GM21619 (cell line): Measurements from ENCODE around the gene POU4F2.

Source experiments
- ATAC-seq: cut with Tn5 transposase; IDR thresholded peaks from one replicate; pipeline ENCODE4 v1.9.1; 2021; ENCODE audit not compliant: unreplicated experiment

The POU4F2 gene, protein sequence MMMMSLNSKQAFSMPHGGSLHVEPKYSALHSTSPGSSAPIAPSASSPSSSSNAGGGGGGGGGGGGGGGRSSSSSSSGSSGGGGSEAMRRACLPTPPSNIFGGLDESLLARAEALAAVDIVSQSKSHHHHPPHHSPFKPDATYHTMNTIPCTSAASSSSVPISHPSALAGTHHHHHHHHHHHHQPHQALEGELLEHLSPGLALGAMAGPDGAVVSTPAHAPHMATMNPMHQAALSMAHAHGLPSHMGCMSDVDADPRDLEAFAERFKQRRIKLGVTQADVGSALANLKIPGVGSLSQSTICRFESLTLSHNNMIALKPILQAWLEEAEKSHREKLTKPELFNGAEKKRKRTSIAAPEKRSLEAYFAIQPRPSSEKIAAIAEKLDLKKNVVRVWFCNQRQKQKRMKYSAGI

DNA sequence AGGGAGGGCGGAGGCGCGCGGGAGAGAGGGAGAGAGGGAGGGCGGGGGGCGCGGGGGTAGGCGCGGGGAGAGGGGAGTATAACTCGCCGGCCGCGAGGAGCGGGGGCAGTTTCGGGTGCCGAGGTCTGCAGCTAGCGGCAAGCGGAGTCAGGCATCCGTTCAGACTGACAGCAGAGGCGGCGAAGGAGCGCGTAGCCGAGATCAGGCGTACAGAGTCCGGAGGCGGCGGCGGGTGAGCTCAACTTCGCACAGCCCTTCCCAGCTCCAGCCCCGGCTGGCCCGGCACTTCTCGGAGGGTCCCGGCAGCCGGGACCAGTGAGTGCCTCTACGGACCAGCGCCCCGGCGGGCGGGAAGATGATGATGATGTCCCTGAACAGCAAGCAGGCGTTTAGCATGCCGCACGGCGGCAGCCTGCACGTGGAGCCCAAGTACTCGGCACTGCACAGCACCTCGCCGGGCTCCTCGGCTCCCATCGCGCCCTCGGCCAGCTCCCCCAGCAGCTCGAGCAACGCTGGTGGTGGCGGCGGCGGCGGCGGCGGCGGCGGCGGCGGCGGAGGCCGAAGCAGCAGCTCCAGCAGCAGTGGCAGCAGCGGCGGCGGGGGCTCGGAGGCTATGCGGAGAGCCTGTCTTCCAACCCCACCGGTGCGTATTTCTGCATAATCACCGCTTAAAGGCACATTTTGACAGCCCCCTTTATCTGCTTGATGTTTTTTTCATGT, at the start of gene POU4F2:
TSS of gene POU4F2 (plus strand) at position 108 of the 720 bp plus-strand sequence. CDS start at position 356, 248 bp downstream.
- no peak for ATAC-seq

DNA sequence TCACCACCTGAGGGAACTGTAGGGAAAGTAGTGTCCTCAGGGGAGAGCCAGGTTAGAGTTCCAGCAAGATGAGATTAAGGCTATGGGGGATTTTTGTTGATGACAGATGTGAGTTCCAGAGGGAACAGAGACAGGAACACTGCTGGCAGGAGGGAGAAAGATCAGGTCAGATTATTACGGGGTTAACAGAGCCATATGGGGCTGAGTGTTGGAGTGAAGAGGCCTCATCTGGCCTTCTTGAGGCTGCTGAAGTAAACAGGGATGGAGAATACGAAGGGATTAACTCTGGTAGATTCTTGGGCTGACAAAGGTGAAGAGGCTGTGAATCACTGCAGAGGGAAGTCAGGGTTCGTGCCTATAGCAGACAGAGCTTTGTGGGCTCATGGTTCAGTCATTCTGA, 47.9 kb upstream of the POU4F2 start:
- no peak for ATAC-seq

DNA sequence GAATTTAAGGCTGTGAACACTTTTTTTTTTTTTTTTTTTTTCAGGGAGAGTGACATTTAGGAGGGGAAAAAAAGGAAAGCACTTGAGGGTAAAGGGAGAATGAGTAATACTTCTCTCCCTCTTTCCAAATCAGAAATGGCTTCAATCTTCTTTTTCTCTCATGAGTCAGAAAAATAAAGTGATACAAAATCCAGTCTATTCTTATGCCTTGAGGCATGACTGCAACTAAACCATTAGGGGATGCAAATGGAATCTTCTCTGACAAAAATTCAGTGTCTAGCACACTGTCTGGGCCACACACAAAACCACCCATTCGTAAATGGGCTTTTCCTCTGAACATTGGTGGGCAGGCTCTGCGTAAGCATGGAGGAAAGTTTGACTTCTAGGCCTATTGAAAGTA, 46.7 kb upstream of the POU4F2 start:
- no peak for ATAC-seq

DNA sequence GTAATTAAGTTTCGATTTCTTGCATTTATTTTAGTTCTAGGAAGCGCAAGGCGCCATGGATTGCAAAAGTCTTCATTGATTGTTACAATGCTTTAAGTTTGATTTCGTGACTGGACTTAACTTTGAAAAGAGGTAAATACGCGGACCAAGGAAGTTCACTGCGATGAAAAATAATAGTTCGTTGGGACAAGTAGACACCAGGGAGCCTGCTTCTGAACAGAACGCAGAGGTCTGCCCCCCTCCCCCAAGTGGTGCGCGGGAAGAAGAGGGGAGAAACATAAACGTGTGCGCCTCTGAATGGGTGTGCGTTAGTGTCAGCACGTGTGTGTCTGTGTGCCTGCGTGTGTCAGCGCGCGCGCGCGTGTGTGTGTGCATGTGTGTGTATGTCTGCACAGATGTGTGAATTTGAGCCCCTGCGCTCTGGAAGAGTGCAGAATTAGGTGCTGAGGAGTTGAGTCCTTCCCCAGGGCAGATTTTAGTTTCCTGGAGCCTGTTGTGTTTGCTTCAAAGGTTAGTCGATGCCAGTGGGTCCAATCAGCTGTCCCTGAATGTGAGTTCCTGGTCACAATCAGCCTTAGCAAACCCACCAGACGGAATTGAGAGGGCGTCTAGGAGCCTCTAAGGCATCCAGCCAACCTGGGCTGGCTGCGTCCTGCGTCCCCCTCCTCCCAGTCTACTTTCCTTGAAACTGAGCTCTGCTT, 5.8 kb upstream of the POU4F2 start:
- ATAC-seq, result no peak

DNA sequence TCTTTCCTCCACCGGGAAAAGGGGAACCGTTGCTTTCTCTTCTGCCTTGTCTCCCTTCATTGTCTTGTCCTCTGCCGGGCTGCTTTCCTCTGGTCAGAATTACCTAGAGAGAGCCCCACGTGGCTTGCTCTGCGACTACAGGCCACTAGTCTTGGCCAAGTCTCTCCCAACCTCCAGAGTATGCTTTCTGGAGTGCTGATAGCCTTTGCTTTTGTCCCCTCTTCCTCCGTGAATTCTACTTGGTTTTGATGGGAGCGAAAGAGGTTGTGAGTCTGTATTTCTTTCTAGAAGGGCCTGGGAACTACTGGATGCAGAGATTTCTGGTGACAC, 5.3 kb upstream of the POU4F2 start:
- ATAC-seq, result no peak

DNA sequence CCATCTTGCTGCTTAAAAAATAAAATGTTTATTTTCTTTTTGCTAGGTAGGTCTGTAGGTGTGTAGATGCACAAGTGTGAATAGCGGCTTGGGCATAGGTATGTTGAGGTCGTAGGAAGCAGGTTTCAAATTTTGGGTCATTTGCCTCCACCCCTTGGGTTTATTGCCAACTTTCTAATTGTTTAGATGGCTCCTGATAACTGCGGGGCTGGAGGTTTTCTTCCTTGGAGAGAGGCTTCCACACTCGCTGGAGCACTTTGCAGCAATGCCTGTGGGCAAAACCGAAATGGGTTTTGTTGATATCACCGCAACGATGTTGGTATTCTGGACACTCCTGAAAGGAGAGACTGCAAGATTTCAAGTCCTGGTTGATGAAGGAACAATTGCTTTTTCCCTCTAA, 3.9 kb upstream of the POU4F2 start:
- no peak for ATAC-seq

DNA sequence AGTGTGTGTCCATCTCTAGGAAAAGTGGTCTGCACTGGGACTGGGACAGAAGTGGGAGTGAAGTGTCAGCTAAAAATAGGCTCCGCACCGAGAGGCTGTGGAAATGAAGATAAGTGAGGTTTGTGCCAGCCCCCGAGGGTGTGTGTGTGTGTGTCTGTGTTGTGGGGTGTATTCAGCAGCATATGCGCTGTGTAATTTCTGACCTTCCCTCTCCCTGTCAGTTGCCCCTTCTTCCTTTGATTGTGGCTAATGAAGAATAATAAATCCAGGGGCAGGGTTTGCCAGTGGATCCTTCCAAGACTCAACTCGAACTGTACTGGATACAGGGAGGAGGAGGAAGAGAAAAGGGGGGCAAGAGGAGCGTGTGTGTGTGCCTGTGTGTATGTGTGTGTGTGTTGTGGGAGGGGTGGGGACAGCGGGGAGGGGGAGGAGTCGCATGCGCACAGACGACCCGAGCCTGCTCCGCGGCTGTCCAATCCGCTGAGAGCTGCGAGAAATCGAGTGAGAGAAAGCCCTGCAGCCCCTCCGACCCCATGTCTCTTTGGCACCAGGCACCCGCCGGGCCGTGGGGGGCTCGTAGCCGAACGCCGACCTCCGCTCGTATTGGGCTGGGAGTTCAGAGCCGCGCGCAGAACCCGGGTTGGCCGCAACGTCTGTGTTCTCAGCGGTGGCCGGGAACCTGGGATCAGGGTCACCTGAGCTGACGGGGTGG, 916 bp upstream of the POU4F2 start:
- no peak for ATAC-seq

DNA sequence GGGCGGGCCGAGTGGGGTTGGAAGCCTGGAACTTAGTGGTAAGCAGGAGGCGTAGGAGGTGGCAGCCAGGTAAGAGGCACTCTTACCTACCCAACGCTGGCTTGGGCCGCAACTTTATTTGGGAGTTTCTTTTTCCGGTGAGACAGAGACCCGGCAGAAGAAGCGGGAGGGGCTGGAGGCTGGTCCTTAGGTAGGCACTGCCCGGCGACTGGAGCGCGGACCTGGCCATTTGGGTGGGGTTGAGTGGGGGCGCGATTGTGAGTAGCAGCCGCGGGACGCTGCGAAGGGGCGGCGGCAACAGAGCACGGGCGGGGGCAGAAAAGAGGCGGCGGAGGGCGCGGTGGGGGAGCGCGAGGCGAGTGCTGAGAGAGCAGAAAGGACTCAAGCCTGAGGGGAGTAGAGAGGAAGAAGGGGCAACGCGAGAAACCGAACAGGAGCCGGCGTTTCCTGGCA, 334 bp upstream of the POU4F2 start:
- no peak for ATAC-seq

DNA sequence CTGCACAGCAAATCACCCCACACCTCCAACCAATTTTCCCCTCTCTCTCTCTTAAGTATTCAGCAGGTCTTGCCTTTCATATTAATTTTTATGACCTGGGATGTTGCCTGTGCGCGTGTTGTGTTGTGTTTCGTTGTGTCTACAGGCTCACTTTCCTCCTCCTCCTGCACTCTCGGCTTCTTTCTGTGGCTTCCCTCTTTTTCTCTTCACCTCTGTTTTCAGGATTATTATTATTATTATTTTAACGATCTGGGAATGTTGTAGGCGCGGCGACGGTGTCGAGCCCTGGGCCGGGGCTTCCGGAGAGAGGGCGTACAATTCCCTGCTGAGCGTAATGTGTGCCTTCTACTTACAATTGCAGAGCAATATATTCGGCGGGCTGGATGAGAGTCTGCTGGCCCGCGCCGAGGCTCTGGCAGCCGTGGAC, 826 bp downstream of the POU4F2 start:
- no peak for ATAC-seq

DNA sequence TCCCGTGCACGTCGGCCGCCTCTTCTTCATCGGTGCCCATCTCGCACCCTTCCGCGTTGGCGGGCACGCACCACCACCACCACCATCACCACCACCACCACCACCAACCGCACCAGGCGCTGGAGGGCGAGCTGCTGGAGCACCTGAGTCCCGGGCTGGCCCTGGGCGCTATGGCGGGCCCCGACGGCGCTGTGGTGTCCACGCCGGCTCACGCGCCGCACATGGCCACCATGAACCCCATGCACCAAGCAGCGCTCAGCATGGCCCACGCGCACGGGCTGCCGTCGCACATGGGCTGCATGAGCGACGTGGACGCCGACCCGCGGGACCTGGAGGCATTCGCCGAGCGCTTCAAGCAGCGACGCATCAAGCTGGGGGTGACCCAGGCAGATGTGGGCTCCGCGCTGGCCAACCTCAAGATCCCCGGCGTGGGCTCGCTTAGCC, 1.4 kb downstream of the POU4F2 start:
- no peak for ATAC-seq

DNA sequence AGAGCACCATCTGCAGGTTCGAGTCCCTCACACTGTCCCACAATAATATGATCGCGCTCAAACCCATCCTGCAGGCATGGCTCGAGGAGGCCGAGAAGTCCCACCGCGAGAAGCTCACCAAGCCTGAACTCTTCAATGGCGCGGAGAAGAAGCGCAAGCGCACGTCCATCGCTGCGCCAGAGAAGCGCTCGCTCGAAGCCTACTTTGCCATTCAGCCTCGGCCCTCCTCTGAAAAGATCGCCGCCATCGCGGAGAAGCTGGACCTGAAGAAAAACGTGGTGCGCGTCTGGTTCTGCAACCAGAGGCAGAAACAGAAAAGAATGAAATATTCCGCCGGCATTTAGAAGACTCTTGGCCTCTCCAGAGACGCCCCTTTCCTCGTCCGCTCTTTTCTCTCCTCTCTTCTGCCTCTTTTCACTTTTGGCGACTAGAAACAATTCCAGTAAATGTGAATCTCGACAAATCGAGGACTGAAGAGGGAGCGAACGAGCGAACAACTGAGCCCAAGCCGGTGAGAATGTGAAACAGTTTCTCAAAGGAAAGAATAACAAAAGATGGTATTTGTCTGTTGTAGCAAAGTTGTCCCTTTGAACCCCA, 1.9 kb downstream of the POU4F2 start:
- no peak for ATAC-seq

DNA sequence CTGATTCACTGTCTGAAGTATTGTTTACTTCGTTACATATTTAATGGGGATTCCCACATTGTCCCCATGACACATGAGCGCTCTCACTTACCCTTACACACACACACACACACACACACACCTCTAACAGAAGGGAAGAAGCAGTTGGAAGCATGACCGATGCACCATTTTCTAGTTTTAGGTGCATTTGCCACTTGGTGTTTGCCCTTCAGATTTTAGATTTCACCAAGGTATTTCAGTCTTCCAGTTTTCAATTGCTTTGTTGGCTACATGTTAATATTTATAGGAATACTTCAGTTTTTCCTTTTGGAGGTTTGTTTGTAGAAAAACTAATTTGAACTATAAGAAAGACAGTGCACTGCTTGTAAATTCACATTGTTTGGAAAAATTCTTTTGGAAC, 3.1 kb downstream of the POU4F2 start:
- no peak for ATAC-seq

DNA sequence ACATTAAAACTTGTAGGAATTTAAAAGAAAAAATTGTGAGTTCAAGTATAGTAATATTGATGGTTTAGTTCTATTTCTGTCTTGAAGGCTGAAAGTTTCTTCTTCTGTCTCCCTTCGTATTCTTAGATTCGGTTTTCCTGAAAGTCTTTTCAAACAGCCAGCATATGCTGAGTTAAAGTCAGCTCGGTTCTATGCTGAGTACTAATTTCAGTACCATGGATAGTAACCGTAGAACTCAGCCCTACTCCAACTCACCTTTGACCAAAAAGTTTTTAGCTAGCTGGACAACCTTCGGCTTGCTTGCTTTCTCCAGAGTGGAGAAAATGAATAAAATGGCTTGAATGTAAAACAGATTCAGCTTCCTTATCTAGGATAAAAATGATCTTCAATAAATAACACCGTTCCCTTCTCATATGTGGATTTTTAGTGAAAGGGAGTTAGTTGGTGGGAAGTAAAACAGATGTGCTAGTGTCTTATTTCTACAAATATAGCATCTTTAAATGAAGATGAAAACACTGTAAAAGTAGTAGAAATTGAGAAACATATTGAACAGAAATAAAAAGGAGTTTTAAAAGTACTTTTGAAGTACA, 5.2 kb downstream of the POU4F2 start:
- ATAC-seq, result no peak

DNA sequence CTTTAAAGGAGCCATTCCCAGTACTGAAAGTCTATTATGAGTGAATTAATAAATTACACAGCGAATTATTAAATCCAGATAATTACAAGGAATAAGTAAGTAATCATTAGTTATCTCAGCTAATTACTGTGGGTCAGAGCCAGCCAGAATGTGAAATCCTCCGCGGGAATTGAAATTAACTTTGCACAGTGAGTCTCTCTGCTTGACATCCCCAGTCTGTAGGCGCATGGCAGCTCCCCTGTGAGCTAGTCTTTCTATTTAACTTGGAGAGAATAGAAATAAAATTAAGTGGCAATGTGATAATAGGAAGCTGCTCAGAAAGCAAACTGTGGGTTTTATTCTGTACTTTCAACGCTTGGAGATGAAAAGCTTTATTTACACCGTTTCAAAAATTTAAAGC, 7.2 kb downstream of the POU4F2 start:
- no peak for ATAC-seq

DNA sequence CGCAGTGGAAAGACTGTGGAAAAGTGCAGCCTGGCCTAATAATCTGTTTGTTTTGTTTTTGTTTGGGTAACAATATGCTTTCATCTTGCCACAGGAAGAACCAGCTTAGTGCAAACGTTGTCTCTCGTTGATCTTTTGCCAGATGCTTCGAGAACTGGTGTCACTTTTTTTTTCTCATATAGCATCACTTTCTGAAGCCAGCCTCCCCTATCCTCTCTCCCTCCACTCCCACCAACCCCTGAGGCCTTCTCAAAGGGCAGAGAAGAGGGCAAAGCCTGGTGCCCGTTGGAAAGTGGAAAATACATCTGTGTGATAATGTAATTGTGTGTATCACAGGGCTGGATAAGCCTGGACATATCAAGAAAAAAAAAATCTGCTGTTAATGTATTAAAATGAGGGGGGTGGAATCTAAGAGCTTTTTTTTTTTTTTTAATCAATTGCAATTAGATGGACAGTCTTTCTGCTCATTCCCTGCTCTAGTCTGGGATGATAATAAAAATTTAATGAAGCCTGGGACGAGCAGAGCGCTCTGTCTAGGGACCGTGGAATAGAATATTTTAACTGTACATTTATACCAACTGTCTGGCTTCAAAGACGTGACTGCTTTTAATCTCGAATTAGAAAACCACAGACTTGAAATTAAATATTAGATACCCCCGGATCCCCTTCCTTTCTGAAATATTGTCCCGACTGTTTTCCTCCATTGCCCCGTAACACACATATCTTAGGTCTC, 8.1 kb downstream of the POU4F2 start:
- no peak for ATAC-seq

DNA sequence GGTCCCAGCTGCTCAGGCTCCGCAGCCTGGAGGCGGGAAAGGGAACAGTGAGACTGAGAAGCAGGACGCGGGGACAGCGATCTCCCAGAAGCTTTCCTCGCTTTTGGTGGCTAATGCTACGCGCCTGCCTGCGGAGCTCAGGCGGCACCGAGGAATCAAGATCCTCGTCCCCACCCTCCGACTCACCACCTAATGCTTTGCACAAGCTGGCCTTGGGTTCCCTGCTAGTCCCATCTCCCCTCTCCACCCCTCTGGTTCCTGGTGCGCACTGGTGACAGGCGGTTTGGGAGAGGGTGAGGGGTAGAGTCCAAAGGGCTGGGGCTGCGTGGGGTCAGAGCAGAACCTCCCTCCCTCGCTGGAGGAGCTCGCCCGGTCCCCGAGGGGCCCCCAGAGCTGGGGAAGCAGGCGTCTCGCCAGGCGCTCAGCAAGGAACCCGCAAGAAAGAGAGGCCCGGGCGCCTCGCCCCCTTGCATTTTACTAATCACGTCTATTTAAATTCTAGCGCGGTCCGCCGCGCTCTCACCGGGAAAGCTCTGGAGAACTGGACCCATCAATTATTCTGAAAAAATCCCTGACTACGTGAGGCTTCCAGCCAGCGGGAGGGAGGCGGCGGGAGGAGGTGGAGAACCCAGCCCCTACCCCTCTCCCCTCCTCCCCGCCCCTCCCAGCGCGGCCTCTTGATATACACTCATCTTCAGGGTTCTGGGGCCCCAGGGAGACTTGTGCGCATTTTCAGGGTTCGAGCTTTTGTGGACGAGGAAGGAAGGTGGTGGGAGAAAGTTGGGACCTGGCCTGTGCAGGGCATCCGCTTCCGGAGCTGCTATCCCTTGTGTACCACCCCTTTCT, 9.1 kb downstream of the POU4F2 start:
- no peak for ATAC-seq

DNA sequence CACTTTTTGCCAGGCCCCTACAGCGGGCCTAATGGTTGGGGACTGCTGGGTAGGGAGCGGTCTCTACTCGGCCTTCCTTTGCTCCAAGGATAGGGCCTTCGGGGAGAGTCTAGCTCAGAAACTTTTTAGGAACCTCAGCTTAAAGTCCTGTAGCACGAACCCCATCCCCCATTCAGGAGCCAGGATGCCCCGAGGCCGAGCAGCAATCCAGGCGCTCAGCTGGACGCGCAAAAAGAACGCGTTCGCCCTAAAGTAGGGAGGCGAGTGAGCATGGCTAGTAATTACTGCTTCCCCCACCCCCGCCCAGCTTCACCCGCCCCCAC, 9.7 kb downstream of the POU4F2 start:
- ATAC-seq, result no peak

DNA sequence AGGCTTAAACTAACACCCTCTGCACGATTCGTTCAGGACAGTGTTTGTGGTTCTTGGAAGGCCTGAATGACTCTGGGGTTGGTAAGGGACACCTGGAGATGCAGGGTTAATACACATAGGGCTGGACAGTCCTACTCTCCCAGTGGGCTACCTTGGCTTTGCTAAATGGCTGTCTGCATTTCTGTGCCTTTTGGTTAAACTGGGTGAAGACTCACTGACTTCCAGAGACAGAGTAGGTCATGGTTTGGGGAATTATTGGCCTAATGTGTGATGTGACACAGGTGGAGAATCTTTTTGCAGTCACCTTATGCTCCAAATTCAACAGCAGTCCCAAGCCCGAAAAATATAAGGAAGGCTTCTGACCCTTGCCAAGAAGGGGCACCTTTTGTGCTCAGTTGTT, 10.5 kb downstream of the POU4F2 start:
- ATAC-seq, result no peak

DNA sequence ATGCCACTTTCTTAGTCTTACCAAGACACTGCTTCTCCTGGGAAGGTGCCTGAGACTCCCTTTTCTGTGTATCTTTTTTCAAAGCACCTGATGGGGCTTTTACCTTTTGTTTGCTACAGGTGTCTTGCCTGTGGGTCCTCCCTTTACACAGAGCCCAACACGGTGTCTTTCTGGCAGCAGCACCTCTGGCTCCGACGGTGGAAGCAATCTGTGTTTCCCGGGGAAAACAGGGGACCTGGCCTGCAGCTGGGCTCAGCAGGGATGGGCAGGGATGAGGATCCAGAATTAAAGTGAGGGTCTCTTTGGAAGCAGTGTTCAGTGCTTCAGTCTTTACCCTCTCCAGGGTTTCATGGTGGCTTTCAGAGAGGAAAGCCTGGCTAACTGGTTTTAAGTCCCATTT, 11.3 kb downstream of the POU4F2 start:
- no peak for ATAC-seq
